HFFc6 (cell line): ENCODE data around the gene C2orf72. TPM values are rescaled to one million over a fixed set of nuclear protein-coding genes. Genes with fewer than 3 reads are reported as not detected.

Experiments used
- DNase-seq: peaks from one replicate; pipeline ENCODE4 v3.0.0-alpha.2; 2018
- H3K27ac Mint-ChIP-seq: 2 replicates; pipeline ENCODE4 v1.8.0; 2020; ENCODE audit warnings: mild to moderate bottlenecking, mixed read lengths
- H3K27me3 Mint-ChIP-seq: 2 replicates; pipeline ENCODE4 v1.8.0; 2021; ENCODE audit warnings: mild to moderate bottlenecking, moderate library complexity, mixed read lengths; ENCODE audit not compliant: insufficient read depth
- H3K36me3 Mint-ChIP-seq: 2 replicates; pipeline ENCODE4 v1.8.0; 2021; ENCODE audit warnings: low read depth, mixed read lengths
- H3K4me1 Mint-ChIP-seq: 2 replicates; pipeline ENCODE4 v1.8.0; 2020; ENCODE audit warnings: low read depth, mixed read lengths
- H3K4me3 Mint-ChIP-seq: 2 replicates; pipeline ENCODE4 v1.8.0; 2020; ENCODE audit warnings: mild to moderate bottlenecking, moderate library complexity, mixed read lengths
- H3K9me3 Mint-ChIP-seq: 2 replicates; pipeline ENCODE4 v1.8.0; 2020; ENCODE audit warnings: mild to moderate bottlenecking, mixed read lengths
- CTCF ChIP-seq: fragments of 200-600 bp; sonication (generic); IDR thresholded peaks from 2 replicates; pipeline ENCODE4 v1.5.0; 2021; ENCODE audit warnings: antibody characterized with exemption, mild to moderate bottlenecking
- long read RNA-seq: library from polyadenylated mRNA; unstranded; transcript quantifications from one replicate; pipeline ENCODE4 v2.0.0, GENCODE V29; 2019
- total RNA-seq, 6 experiments: library from RNA; stranded (reverse); fragmentation: NEBNext Ultra II Directional; extraction: Animal tissue kit (Norgen Biotek cat#: 25700); gene quantifications; 2 replicates in 1 of 6; 3 replicates in 5 of 6; pipeline ENCODE4 v1.2.3, GENCODE V29; 2021

The C2orf72 gene
- not detected for total RNA-seq
- long read RNA-seq = 0 reads

DNA sequence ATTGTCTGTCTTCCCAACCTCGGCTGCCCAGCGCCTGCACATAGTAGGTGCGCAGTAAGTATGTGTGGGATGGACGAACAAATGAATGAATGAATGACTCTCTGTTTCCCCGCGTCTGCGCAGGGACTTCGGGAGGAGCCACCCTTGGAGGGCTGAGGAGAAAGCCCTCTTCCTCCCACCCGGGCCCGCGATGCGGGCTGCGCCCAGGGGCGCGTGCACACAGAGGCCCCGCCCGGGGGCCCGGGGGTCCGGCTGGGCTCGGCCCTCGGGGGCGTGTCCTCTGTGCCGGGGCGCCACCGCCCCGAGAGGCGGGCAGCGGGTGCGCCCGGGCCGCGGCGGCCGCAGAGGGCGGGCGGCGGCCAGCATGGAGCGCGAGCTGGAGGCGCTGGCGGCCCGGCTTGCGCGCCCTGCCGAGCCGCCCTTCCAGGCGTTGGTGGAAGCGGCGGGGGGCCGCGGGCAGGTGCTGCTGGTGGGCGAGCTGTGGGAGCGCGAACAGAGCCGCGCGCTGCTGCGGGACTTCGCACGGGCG, at the start of gene C2orf72:
C2orf72 (plus strand) TSS at position 322 of the 529 bp plus-strand sequence; CDS start at position 365, 43 bp downstream.
- Mint-ChIP-seq H3K27ac (no peak within 1 kb of the TSS), H3K9me3 (no peaks in the 10 kb centered on the region), H3K4me1 (no peaks in the 10 kb centered on the region), H3K4me3 (no peak within 1 kb of the TSS), H3K27me3 (peaks cover 41% of the 10 kb centered on the region), H3K36me3 (no peaks in the 10 kb centered on the region)
- no peak for DNase-seq
- TF ChIP-seq CTCF = no peak

DNA sequence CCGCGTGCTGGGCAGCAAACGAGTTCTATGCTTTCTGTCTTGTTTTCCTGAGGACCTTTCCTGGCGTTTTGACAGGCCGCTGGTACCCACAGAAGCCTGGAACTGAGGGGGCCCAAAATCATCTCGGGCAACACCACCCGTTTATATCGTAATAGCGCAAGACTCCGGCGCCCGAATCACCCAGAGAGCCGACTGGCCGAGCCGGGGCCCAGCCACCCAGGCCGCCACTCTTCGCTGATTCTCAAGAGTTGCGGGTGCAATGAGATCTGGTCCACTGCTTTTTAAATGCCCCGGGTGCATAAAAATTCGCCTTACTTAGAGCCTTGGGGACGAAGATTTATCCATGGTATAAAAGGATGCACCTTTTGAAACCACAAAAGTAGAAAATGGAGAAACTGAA, 47.6 kb upstream of the C2orf72 start:
- H3K4me3 Mint-ChIP-seq = no peak overlapping the region
- no peaks in the 10 kb centered on the region for H3K4me1 Mint-ChIP-seq
- DNase-seq = no peak
- H3K36me3 Mint-ChIP-seq = no peaks in the 10 kb centered on the region
- H3K27me3 Mint-ChIP-seq = peaks cover 39% of the 10 kb centered on the region
- no peak for TF ChIP-seq CTCF
- H3K9me3 Mint-ChIP-seq = no peaks in the 10 kb centered on the region
- no peak overlapping the region for H3K27ac Mint-ChIP-seq

- no peaks in the 10 kb centered on the region for H3K4me1 Mint-ChIP-seq
- TF ChIP-seq CTCF = no peak
- H3K36me3 Mint-ChIP-seq = no peaks in the 10 kb centered on the region
- no peak for DNase-seq
- peaks cover 45% of the 10 kb centered on the region for H3K27me3 Mint-ChIP-seq
- H3K9me3 Mint-ChIP-seq = no peaks in the 10 kb centered on the region
- H3K27ac Mint-ChIP-seq = no peak overlapping the region
- no peak overlapping the region for H3K4me3 Mint-ChIP-seq
Observed at GRCh38 chr2:230990131-230990898, 47.0 kb upstream of the C2orf72 start.

- H3K4me1 Mint-ChIP-seq = no peaks in the 10 kb centered on the region
- no peak overlapping the region for H3K27ac Mint-ChIP-seq
- no peak for DNase-seq
- H3K9me3 Mint-ChIP-seq = no peaks in the 10 kb centered on the region
- H3K27me3 Mint-ChIP-seq = peaks cover 48% of the 10 kb centered on the region
- H3K36me3 Mint-ChIP-seq = no peaks in the 10 kb centered on the region
- TF ChIP-seq CTCF = no peak
- H3K4me3 Mint-ChIP-seq = no peak overlapping the region
Observed at GRCh38 chr2:230990899-230991150, 46.5 kb upstream of the C2orf72 start.

GRCh38 chr2:230991598-230991997, 45.7 kb upstream of the C2orf72 start:
- Mint-ChIP-seq H3K27me3 (peaks cover 51% of the 10 kb centered on the region), H3K4me3 (no peak overlapping the region), H3K36me3 (no peaks in the 10 kb centered on the region), H3K4me1 (no peaks in the 10 kb centered on the region), H3K27ac (no peak overlapping the region), H3K9me3 (no peaks in the 10 kb centered on the region)
- DNase-seq = no peak
- TF ChIP-seq CTCF = no peak
